GM15510 (cell line): Measurements from ENCODE around the gene CEP128.

Source experiments
- POLR2A ChIP-seq: IDR thresholded peaks from 3 replicates; pipeline ENCODE4 v1.6.1; 2011; ENCODE audit warnings: borderline replicate concordance; ENCODE audit not compliant: insufficient read length; ENCODE audit errors: extremely low read depth

The CEP128 gene

DNA sequence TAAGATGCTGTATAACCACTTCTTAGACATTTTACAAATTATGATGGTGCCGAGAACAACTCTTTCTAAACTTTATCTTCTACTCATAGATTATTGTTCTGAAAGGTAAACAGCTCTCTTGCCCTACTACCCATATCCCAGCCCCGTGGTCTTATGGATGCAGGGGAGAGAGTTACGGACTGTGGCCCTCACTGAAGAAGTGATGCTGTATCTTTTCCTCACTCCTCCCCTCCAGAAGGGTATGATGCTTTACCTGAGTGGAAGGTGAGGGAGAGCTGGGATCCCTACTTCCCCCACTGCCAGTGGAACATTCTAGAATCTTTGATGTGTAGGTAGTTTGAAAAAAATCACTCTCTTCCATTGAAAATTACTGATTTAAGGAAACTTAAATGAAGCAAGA, 17.4 kb upstream of the CEP128 start:
- no peak for TF ChIP-seq POLR2A

GRCh38 chr14:80958226-80958625, 16.7 kb upstream of the CEP128 start:
- no peak for TF ChIP-seq POLR2A

DNA sequence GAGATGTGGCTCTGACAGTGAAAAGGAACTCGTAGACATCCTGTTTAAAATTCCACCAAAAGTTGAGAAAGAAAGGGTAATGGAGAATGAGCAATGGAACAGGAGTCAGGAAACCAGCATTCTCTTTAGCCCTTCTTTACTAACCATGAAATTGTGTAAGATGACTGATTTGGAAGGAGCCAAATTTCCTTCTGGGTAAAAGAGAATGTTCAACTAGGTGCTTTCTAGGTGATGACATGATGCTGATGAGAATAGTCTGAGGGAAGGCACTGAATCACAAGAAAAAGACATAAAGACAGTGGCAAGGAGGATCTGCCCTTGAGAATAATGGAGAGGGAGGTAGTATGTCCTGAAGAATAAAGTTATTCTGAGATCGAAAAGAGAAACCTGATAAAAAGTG, 16.1 kb upstream of the CEP128 start:
- TF ChIP-seq POLR2A, result no peak

- no peak for TF ChIP-seq POLR2A
These were observed 15.4 kb upstream of the CEP128 start for GRCh38 chr14:80956922-80957321.

GRCh38 chr14:80956102-80956501, 14.6 kb upstream of the CEP128 start:
- TF ChIP-seq POLR2A, result no peak

DNA sequence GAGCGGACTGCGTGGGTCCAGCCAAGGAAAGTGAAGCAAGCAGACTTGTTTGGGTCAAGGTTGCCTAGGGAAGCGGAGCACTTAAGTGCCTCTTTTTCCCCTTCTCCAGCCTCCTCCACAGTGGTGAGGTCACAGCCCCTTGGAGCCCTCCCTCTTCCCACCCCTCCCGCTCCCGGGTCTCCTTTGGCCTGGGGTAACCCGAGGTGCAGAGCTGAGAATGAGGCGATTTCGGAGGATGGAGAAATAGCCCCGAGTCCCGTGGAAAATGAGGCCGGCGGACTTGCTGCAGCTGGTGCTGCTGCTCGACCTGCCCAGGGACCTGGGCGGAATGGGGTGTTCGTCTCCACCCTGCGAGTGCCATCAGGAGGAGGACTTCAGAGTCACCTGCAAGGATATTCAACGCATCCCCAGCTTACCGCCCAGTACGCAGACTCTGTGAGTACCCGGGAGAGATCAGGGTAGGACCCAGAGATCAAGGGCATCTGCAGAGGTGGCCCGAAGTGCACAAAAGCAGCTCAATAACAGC, 13.9 kb upstream of the CEP128 start, which contains the start of gene TSHR:
Gene TSHR (plus strand): TSS at position 206 of the 526 bp plus-strand sequence. CDS start 60 bp downstream, at position 266.
- no peak for TF ChIP-seq POLR2A

DNA sequence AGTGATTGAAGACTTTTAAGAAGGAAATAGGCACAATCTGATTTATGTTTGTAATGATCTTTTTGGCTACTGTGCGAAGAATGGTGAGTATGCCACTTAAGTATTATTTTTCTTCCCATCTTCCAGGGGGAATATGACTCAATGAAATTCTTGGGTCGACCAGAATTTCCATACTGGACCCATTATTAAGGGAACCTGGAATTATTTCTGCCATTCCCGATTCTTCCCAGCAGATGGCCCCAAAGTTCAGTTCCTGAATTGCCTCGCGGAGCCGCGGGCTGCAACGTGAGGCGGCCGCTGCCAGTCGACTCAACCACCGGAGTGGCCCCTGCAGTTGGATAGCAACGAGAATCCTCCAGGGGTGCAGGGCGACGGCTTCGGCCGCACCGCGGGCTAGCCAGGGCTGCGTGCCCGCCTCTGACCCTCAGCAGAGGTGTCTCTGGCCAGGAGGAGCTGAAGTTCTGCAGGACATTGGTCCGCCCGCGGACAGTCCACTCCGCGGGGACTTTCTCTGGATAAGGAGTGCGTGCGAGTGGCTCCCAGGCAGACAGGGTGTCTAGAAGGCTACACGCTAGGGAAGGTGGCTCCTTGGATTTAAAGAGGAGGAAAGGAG, 13.3 kb upstream of the CEP128 start:
- TF ChIP-seq POLR2A, result no peak

DNA sequence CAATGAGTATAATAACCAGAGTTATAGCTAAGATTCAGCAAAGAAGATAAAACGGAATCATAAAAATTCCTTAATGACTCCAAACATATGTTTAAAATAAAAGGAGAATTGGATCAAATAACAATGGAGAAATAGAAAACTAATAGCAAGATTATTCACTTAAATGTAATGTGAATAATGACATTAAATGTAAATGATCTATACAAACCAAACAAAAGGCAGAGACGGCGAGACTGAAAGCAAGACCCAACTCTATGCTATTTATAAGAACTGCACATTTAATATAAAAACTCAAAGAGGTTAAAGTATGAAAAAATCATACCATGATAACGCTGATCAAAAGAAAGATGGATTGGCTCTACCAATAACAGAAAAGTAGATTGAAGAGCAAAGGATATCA, 10.0 kb upstream of the CEP128 start:
- no peak for TF ChIP-seq POLR2A

GRCh38 chr14:80948291-80948690, 6.8 kb upstream of the CEP128 start:
- no peak for TF ChIP-seq POLR2A

GRCh38 chr14:80946797-80947196, 5.3 kb upstream of the CEP128 start:
- no peak for TF ChIP-seq POLR2A

DNA sequence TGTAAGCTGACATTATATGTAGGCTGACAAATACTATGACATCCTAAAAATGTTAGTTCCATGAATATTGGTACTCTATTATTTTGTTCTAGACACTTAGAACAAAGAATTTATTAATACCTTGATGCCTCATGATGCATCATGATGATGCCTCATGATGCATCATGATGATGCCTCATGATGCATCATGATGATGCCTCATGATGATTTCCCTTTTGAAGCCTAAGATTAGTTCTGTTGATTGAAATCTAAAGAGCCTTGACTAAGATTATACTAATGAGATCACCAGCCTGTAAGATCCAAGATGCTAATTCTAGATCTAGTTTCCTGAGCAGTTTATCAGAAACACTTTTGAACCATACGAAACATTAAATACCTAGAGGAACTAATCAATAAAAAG, 4.6 kb upstream of the CEP128 start:
- TF ChIP-seq POLR2A, result no peak

DNA sequence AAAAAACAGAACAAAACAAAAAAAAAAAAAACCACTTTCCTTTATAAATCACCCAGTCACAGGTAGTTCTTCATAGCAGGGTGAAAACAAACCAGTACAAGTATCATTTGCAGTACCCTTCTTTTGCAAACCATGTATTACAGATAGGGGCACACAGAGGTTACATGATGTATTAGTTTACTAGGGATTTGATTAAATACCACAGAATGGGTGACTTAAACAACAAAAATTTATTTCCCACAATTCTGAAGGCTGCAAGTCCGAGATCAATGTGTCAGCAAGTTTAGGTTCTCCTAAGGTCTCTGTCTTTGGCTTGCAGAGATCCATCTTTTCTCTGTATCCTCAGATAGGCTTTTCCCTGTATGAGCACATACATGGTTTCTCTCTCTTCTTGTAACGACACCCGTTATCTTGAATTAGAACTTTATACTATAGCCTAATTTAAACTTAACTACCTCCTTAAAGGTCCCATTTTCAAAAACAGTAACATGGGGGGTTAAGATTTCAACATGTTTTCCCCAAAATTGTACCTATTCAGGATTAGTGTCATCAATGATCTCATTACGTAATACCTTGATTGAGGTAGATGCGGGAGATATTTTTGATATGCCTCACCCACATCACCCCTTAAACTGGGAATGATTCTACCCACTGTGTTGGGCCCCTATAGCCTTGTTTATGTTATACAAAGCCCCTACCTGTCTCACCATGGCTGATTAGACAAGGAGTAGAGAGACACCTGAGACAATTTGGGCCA, 3.5 kb upstream of the CEP128 start:
- TF ChIP-seq POLR2A, result no peak

DNA sequence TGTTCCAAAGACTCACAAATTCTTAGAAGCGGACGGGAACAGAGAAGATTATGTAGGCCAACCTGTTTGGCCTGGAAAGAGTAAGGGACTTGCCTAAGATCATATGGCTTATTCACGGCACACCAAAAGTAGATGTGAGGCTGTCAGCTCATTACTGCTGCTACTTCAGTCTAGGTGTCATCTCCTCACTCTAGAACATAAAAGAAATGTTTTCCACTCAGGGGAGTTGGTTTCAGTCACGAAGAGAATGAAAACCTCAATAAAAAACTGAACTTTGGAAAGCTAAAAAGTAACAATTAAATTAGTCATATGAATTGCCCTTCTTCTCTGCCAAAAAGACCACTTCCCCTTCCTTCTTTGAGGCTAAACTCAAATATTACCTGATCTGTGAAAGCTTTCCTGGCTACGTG, 658 bp upstream of the CEP128 start:
- TF ChIP-seq POLR2A, result no peak

GRCh38 chr14:80940146-80940545, 1.4 kb downstream of the CEP128 start:
- no peak for TF ChIP-seq POLR2A

DNA sequence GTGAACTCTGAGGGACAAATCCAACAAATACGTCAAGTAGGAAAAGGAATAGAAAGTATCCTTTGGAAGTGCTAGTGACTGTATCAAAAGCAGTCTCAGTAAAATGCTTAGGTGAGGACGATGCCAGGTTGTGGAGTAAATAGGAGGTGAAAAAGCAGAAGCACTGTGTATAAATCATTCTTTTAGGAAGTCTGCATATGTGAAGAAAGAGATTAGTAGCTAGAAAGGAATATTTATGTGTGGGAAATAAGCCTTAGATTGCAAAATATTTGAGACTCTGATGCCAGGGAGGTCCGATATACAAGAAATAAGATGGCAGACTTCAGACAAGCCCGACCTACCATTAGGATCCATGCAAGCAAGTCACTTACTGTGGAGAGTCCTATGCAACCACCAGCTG, 7.9 kb downstream of the CEP128 start:
- TF ChIP-seq POLR2A, result no peak

- no peak for TF ChIP-seq POLR2A
These were observed 8.3 kb downstream of the CEP128 start for GRCh38 chr14:80933282-80933681.
